GM12801 (cell line): Measurements from ENCODE around the gene CHCHD1.

Experiments used
- CTCF ChIP-seq: IDR thresholded peaks from one replicate; pipeline ENCODE4 v1.5.1; 2011; ENCODE audit warnings: control low read depth; ENCODE audit not compliant: insufficient read length; ENCODE audit errors: extremely low read depth

Gene CHCHD1

GRCh38 chr10:73781548-73781878, 335 bp upstream of the CHCHD1 start:
- TF ChIP-seq CTCF, result no peak

- no peak for TF ChIP-seq CTCF
Measured at GRCh38 chr10:73782749-73783085, 869 bp downstream of the CHCHD1 start.

GRCh38 chr10:73785211-73785720, 3.4 kb downstream of the CHCHD1 start, which contains the start of gene ZSWIM8:
ZSWIM8 (plus strand) TSS chr10:73785606; CDS start chr10:73785879, 273 bp downstream.
- TF ChIP-seq CTCF, result no peak

- TF ChIP-seq CTCF, result no peak
Measured at GRCh38 chr10:73785721-73786511, 4.1 kb downstream of the CHCHD1 start.

- no peak for TF ChIP-seq CTCF
Measured at GRCh38 chr10:73786512-73786885, 4.7 kb downstream of the CHCHD1 start.

- no peak for TF ChIP-seq CTCF
Measured at GRCh38 chr10:73788864-73789658, 7.2 kb downstream of the CHCHD1 start.

- no peak for TF ChIP-seq CTCF
Measured at GRCh38 chr10:73789659-73790055, 7.8 kb downstream of the CHCHD1 start.
